HEK293 (cell line): Measurements from ENCODE around the gene CRTAC1.

Experiments
- BCL11A ChIP-seq: fragments of 450-650 bp; formaldehyde crosslinking; IDR thresholded peaks from 2 replicates; pipeline ENCODE4 v1.5.1; 2016; ENCODE audit warnings: low read depth, missing biosample characterization, missing genetic modification characterization
- MYNN ChIP-seq: fragments of 450-650 bp; formaldehyde crosslinking; IDR thresholded peaks from 2 replicates; pipeline ENCODE4 v1.5.1; 2016; ENCODE audit warnings: missing biosample characterization, missing genetic modification characterization, borderline replicate concordance
- OVOL3 ChIP-seq: fragments of 450-650 bp; formaldehyde crosslinking; IDR thresholded peaks from 2 replicates; pipeline ENCODE4 v1.5.1; 2016; ENCODE audit warnings: missing biosample characterization, missing genetic modification characterization
- ZNF530 ChIP-seq: fragments of 450-650 bp; formaldehyde crosslinking; IDR thresholded peaks from 2 replicates; pipeline ENCODE4 v1.5.1; 2016; ENCODE audit warnings: low read depth, missing biosample characterization, missing genetic modification characterization
- ZNF76 ChIP-seq: fragments of 450-650 bp; formaldehyde crosslinking; IDR thresholded peaks from 2 replicates; pipeline ENCODE4; 2016; ENCODE audit warnings: low read depth, missing biosample characterization, missing genetic modification characterization, borderline replicate concordance
- ZSCAN30 ChIP-seq: fragments of 450-650 bp; IDR thresholded peaks from 2 replicates; pipeline ENCODE4 v1.5.1; 2018; ENCODE audit warnings: missing biosample characterization, mild to moderate bottlenecking, missing genetic modification characterization, moderate library complexity

DNA sequence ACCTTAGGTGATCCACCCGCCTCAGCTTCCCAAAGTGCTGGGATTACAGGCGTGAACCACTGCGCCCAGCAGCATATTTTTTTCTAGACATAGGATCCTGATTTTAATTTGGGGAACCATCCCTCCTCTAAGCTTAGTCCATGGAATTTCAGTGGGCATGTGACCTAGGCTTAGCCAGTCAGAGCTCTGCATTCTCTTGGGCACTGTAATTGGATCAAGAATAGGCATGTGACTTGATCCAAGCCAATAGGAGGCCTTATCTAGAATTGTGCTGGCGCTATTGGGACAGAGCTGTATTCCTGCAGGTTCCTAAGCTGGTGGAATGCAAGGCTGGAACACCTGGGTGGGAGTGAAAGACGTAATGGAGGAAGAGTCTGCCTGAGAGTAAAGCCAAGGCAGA, 36.7 kb upstream of the CRTAC1 start:
- TF ChIP-seq OVOL3, result no peak
- no peak for TF ChIP-seq BCL11A (tag by site-specific recombination)
- no peak for TF ChIP-seq ZSCAN30 (tag by site-specific recombination)
- no peak for TF ChIP-seq MYNN (tag by site-specific recombination)
- no peak for TF ChIP-seq ZNF530
- no peak for TF ChIP-seq ZNF76
